Colonic mucosa (tissue), 4 donors: ENCODE results near the gene CALCOCO1. TPM values are rescaled to one million over a fixed set of nuclear protein-coding genes. Genes with fewer than 3 reads are reported as not detected.

Experiments used
- DNase-seq: peaks from one replicate; pipeline ENCODE4 v3.0.0-alpha.2; 2020
- H3K27ac ChIP-seq: fragments of 200-600 bp; one replicate; pipeline ENCODE4 v1.8.0; 2021
- H3K27me3 ChIP-seq: fragments of 200-600 bp; one replicate; pipeline ENCODE4 v1.8.0; 2021
- H3K36me3 ChIP-seq: fragments of 200-600 bp; one replicate; pipeline ENCODE4 v1.8.0; 2021
- H3K4me1 ChIP-seq: fragments of 200-600 bp; one replicate; pipeline ENCODE4 v1.8.0; 2021; ENCODE audit warnings: mild to moderate bottlenecking
- H3K4me3 ChIP-seq: fragments of 200-600 bp; one replicate; pipeline ENCODE4 v1.8.0; 2021
- H3K9ac ChIP-seq, 2 donors: one replicate each; pipeline ENCODE4 v1.7.0; 2013; ENCODE audit warnings: control low read depth in 2 of 2, low read depth in 2 of 2, low read length in 2 of 2
- H3K9me3 ChIP-seq: fragments of 200-600 bp; one replicate; pipeline ENCODE4 v1.8.0; 2021
- CTCF ChIP-seq: fragments of 200-600 bp; IDR thresholded peaks from one replicate; pipeline ENCODE4 v1.8.0; 2022; ENCODE audit warnings: antibody characterized with exemption, mild to moderate bottlenecking
- intact Hi-C: fragments of 100-400 bp; cut with DNase I; formaldehyde crosslinking; loops from one replicate; pipeline ENCODE4 v1.14.1; 2022
- total RNA-seq, 2 donors: library from RNA; stranded (reverse); fragmentation: NEBNext Ultra II Directional in 1 of 2; extraction: Animal tissue kit (Norgen Biotek cat#: 25700) in 1 of 2; gene quantifications; one replicate each; pipeline ENCODE4 v1.2.1, GENCODE V29; 2021
- donor health status: healthy.
- donor health status: DM: no; HTN: no; CAD: no.
- donor health status: DM: no; HTN: no; CAD: no.

Gene CALCOCO1
- total RNA-seq, 2 donors from 2014 or later: 36.0 to 64.5 TPM

GRCh38 chr12:53701518-53702264 is 25.6 kb downstream of the CALCOCO1 start:
- TF ChIP-seq CTCF: peak; percentile 89
- no peak overlapping the region for H3K9ac ChIP-seq
- H3K9me3 ChIP-seq: no peaks in the 10 kb centered on the region
- intact Hi-C loops: loop anchor here (2.0 kb wide), 1 partner anchor 43 kb away; no protein-coding TSS in a partner anchor
- no peaks in the 10 kb centered on the region for H3K36me3 ChIP-seq
- no peak overlapping the region for H3K4me3 ChIP-seq
- H3K27ac ChIP-seq: no peak overlapping the region
- DNase-seq: peak; percentile 84
- no peaks in the 10 kb centered on the region for H3K4me1 ChIP-seq
- peaks cover 30% of the 10 kb centered on the region for H3K27me3 ChIP-seq

- H3K9ac ChIP-seq: no peak overlapping the region
- no peak overlapping the region for H3K27ac ChIP-seq
- TF ChIP-seq CTCF: no peak
- DNase-seq: no peak
- H3K27me3 ChIP-seq: peaks cover 37% of the 10 kb centered on the region
- intact Hi-C loops: no loop called here
- no peak overlapping the region for H3K4me3 ChIP-seq
- no peaks in the 10 kb centered on the region for H3K36me3 ChIP-seq
- no peaks in the 10 kb centered on the region for H3K9me3 ChIP-seq
- H3K4me1 ChIP-seq: no peaks in the 10 kb centered on the region
Measured at GRCh38 chr12:53700567-53700966, 26.7 kb downstream of the CALCOCO1 start.

GRCh38 chr12:53699678-53700025 is 27.6 kb downstream of the CALCOCO1 start:
- no peaks in the 10 kb centered on the region for H3K9me3 ChIP-seq
- TF ChIP-seq CTCF: no peak
- no peak overlapping the region for H3K4me3 ChIP-seq
- peaks cover 46% of the 10 kb centered on the region for H3K27me3 ChIP-seq
- no peak for DNase-seq
- no peaks in the 10 kb centered on the region for H3K36me3 ChIP-seq
- H3K9ac ChIP-seq: no peak overlapping the region
- H3K4me1 ChIP-seq: no peaks in the 10 kb centered on the region
- no peak overlapping the region for H3K27ac ChIP-seq
- intact Hi-C loops: no loop called here

- intact Hi-C loops: no loop called here
- no peak overlapping the region for H3K4me3 ChIP-seq
- TF ChIP-seq CTCF: no peak
Measured at GRCh38 chr12:53698948-53699677, 28.1 kb downstream of the CALCOCO1 start.

GRCh38 chr12:53696655-53697331 is 30.5 kb downstream of the CALCOCO1 start:
- H3K27ac ChIP-seq: no peak overlapping the region
- TF ChIP-seq CTCF: no peak
- H3K9ac ChIP-seq: peak overlapping the region in 1 of 2 donors; percentile 27
- H3K4me3 ChIP-seq: no peak overlapping the region
- DNase-seq: no peak
- H3K36me3 ChIP-seq: no peaks in the 10 kb centered on the region
- no peaks in the 10 kb centered on the region for H3K9me3 ChIP-seq
- intact Hi-C loops: no loop called here
- no peaks in the 10 kb centered on the region for H3K4me1 ChIP-seq
- peaks cover 54% of the 10 kb centered on the region for H3K27me3 ChIP-seq

More at GRCh38 chr12:53698948-53699677, 28.1 kb downstream of the CALCOCO1 start:
- Histone ChIP-seq H3K27ac (no peak overlapping the region), H3K4me1 (no peaks in the 10 kb centered on the region), H3K27me3 (peaks cover 52% of the 10 kb centered on the region), H3K9me3 (no peaks in the 10 kb centered on the region), H3K36me3 (no peaks in the 10 kb centered on the region), H3K9ac (no peak overlapping the region)
- DNase-seq: no peak
